ENCODE data around the gene CAMTA2. TPM values are rescaled to one million over a fixed set of nuclear protein-coding genes. Genes with fewer than 3 reads are reported as not detected.

The CAMTA2 gene
- polyA plus RNA-seq, 3 donors = 7.1 to 88.9 (median 7.6) TPM

DNA sequence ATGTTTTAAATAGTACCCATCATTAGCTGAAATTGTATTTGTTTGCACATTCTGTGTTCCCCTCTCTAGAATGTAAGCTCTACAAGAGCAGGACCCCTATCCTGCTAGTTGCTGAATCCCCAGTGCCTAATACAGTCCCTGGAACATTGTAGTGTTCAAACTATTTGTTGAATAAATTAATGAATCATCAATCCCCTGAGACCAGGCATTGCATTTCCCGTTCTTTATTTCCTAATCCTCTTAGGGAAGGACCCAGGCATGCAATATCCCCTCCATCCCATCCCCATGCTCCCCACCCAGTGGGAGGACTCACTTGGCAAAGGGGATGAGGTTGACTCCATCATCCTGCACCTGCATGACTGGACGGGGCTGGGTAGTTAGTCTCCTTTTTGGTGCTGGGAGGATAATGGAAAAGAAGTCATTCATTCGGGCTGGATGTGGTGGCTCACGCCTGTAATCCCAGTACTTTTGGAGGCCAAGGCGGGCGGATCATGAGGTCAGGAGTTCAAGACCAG is 6.7 kb upstream of the CAMTA2 start:
- Histone ChIP-seq H2AFZ (ENCODE audit: insufficient read depth, low read depth, low read length, poor library complexity, severe bottlenecking) (no peak overlapping the region), H3K27me3 (ENCODE audit: control insufficient read depth in 2 of 2, insufficient read depth in 2 of 2, low read length in 2 of 2) (peaks cover 0 to 10% of the 10 kb centered on the region in 2 donors), H3K36me3 (replicated peaks in 1 of 2; ENCODE audit: control insufficient read depth in 1 of 2, insufficient read depth in 2 of 2, low read length in 2 of 2) (no peaks in the 10 kb centered on the region), H3K4me2 (replicated peaks; ENCODE audit: extremely low read depth, low read length, poor library complexity, severe bottlenecking) (no peak overlapping the region), H3K79me2 (ENCODE audit: insufficient read depth, low read length) (peaks cover 9% of the 10 kb centered on the region), H3K4me1 (ENCODE audit: control insufficient read depth in 1 of 2, insufficient read depth in 2 of 2, low read length in 2 of 2) (peaks cover 16 to 24% of the 10 kb centered on the region in 2 donors), H3K27ac (ENCODE audit: low read depth in 1 of 2, low read length in 2 of 2) (no peak overlapping the region), H4K20me1 (ENCODE audit: insufficient read depth, low read length) (peaks cover 8% of the 10 kb centered on the region), H3K9ac (ENCODE audit: insufficient read depth, low read length, poor library complexity, severe bottlenecking) (no peak overlapping the region), H3K4me3 (replicated peaks in 1 of 3; ENCODE audit: low read depth in 2 of 3, low read length in 3 of 3) (no peak overlapping the region), H3K9me3 (replicated peaks in 1 of 2; ENCODE audit: control insufficient read depth in 1 of 2, insufficient read depth in 1 of 2, low read length in 2 of 2) (no peaks in the 10 kb centered on the region)
- H3K4me3 Mint-ChIP-seq = no peak overlapping the region
- H3K9me3 Mint-ChIP-seq = peaks cover 0 to 2% (median 0%) of the 10 kb centered on the region in 7 donors
- peaks cover 18 to 27% (median 20%) of the 10 kb centered on the region in 3 donors for H3K27me3 Mint-ChIP-seq (ENCODE audit: low read depth in 3 of 3)
- no peak for DNase-seq
- peaks cover 4 to 9% of the 10 kb centered on the region in 2 donors for H3K36me3 Mint-ChIP-seq
- TF ChIP-seq, protein P1, sequence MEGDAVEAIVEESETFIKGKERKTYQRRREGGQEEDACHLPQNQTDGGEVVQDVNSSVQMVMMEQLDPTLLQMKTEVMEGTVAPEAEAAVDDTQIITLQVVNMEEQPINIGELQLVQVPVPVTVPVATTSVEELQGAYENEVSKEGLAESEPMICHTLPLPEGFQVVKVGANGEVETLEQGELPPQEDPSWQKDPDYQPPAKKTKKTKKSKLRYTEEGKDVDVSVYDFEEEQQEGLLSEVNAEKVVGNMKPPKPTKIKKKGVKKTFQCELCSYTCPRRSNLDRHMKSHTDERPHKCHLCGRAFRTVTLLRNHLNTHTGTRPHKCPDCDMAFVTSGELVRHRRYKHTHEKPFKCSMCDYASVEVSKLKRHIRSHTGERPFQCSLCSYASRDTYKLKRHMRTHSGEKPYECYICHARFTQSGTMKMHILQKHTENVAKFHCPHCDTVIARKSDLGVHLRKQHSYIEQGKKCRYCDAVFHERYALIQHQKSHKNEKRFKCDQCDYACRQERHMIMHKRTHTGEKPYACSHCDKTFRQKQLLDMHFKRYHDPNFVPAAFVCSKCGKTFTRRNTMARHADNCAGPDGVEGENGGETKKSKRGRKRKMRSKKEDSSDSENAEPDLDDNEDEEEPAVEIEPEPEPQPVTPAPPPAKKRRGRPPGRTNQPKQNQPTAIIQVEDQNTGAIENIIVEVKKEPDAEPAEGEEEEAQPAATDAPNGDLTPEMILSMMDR (IDR thresholded peaks at IDR 0.05) = no peak
- intact Hi-C loops (cut with micrococcal nuclease) = no loop called here
- 91% methylated on average over 5 of the region's 6 CpGs for WGBS (ENCODE audit: insufficient coverage)
- peak overlapping the region in 1 of 7 donors; percentile 66 for H3K27ac Mint-ChIP-seq
- H3K4me1 Mint-ChIP-seq = peaks cover 25% of the 10 kb centered on the region

DNA sequence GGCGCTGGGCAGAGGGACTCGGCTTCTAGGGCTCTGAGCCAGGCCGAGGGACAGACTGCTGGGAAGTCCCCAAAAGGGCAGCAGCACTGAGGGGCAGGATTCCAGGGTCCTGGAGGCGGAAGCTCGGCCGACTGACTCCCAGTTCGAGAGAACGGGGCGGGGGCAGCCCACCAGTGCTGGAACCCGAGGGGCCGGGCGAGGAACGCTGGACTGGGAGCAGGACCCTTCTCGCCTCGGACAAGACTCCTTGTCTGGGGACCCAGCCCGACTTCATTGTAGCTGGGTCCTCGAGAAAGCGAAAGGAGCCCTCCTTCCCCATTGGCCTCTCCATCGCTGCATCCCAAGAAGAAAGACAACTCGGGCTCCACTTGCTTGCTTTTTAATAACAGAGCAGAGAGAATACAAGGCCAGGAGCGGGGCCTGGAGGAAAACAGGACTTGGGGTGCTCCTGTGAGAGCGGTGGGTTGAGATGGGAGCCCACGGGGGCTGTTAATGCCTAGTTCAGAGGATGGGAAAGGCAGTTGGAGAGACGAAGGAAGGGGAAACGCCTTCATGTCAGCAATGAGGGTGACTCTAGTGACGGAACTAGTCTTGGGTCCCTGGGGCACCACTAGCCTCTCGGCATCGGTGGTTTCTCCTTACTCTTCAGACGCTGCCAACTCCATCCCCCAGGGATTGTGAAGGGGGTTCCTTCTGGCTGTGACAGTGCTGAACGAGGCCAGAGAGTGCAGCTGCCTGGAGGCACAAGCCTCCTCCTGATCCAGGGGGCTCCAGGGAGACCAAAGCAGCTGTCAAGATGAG is 492 bp upstream of the CAMTA2 start:
- 1% methylated on average over 20 of the region's 30 CpGs for WGBS (ENCODE audit: insufficient coverage)
- Mint-ChIP-seq H3K9me3 (peaks cover 0 to 2% (median 0%) of the 10 kb centered on the region in 7 donors), H3K27me3 (ENCODE audit: low read depth in 3 of 3) (peaks cover 0 to 2% (median 1%) of the 10 kb centered on the region in 3 donors), H3K36me3 (peaks cover 23 to 30% of the 10 kb centered on the region in 2 donors), H3K4me3 (peak overlapping the region; percentile 92 to 96), H3K27ac (peak overlapping the region; percentile 84 to 97 (median 96)), H3K4me1 (peaks cover 39% of the 10 kb centered on the region)
- Histone ChIP-seq H2AFZ (ENCODE audit: insufficient read depth, low read depth, low read length, poor library complexity, severe bottlenecking) (peak overlapping the region; percentile 94), H3K4me2 (replicated peaks; ENCODE audit: extremely low read depth, low read length, poor library complexity, severe bottlenecking) (peak overlapping the region; percentile 98), H3K9me3 (replicated peaks in 1 of 2; ENCODE audit: control insufficient read depth in 1 of 2, insufficient read depth in 1 of 2, low read length in 2 of 2) (no peaks in the 10 kb centered on the region), H3K27me3 (ENCODE audit: control insufficient read depth in 2 of 2, insufficient read depth in 2 of 2, low read length in 2 of 2) (no peaks in the 10 kb centered on the region), H3K27ac (ENCODE audit: low read depth in 1 of 2, low read length in 2 of 2) (peak overlapping the region; percentile 77 to 95), H3K36me3 (replicated peaks in 1 of 2; ENCODE audit: control insufficient read depth in 1 of 2, insufficient read depth in 2 of 2, low read length in 2 of 2) (peaks cover 7 to 20% of the 10 kb centered on the region in 2 donors), H3K9ac (ENCODE audit: insufficient read depth, low read length, poor library complexity, severe bottlenecking) (peak overlapping the region; percentile 91), H3K4me1 (ENCODE audit: control insufficient read depth in 1 of 2, insufficient read depth in 2 of 2, low read length in 2 of 2) (peaks cover 27 to 37% of the 10 kb centered on the region in 2 donors), H3K4me3 (replicated peaks in 1 of 3; ENCODE audit: low read depth in 2 of 3, low read length in 3 of 3) (peak overlapping the region; percentile 78 to 99 (median 81)), H3K79me2 (ENCODE audit: insufficient read depth, low read length) (peaks cover 33% of the 10 kb centered on the region), H4K20me1 (ENCODE audit: insufficient read depth, low read length) (no peaks in the 10 kb centered on the region)
- DNase-seq = peak in 1 of 3 donors; percentile 38
- TF ChIP-seq, protein P1 (IDR thresholded peaks at IDR 0.05) = no peak
- intact Hi-C loops (cut with micrococcal nuclease) = loop anchor here (5.0 kb wide), 2 partner anchors 36 to 81 kb away; partner anchors contain the start of gene ENO3 (in 1 of the 2)
